GM18508 (cell line): Measurements from ENCODE around the gene LAGE3.
A peak's percentile ranks its signal among the peaks of the same experiment; 100 is the strongest.

ENCODE experiments used
- ATAC-seq: cut with Tn5 transposase; IDR thresholded peaks from one replicate; pipeline ENCODE4 v1.9.1; 2021; ENCODE audit warnings: moderate number of reproducible peaks; ENCODE audit not compliant: insufficient read depth, unreplicated experiment

LAGE3 gene, protein sequence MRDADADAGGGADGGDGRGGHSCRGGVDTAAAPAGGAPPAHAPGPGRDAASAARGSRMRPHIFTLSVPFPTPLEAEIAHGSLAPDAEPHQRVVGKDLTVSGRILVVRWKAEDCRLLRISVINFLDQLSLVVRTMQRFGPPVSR

DNA sequence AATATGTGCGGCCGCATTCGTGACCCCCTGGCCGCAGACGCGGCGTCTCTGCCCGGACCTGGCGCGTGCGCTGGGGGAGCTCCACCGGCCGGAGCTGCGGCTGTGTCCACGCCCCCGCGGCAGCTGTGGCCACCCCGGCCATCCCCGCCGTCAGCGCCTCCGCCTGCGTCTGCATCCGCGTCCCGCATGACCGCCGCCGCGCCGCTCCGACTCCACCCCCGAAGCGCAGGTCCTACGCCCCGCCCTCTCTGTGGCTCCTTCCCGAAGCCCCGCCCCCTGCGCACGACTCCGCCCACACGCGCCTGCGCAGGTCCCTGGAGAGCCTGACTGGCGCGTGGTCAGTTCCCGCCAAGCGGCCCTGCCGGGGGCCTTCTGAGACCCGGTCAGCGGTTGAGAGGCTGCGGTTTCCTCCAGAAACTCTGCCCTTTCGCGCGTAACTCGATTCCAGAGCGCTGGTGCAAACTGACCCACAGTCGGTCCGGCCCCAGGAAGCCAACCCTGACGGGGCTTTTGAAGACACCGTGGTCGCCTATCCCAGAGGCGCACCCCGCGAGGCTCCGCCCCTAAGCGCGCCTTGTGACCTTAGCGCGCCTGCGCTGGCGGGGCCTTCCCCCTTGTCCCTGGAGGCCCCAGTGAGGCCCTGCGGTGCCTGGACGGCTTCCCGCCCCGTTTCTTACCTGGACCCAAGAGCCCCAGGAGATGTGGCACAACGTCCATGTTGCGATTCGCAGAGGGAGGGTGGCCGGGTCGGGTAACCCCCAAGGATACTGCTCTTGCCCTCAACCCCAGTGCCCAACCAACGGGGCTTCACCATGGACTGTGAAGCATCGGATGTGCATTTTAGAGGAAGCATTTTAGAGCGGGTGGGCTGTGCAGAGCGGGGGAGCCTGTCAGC is at the start of gene LAGE3:
TSS of gene LAGE3 (minus strand) at position 554 of the 895 bp plus-strand sequence. CDS start at position 188, 366 bp downstream.
- no peak for ATAC-seq

DNA sequence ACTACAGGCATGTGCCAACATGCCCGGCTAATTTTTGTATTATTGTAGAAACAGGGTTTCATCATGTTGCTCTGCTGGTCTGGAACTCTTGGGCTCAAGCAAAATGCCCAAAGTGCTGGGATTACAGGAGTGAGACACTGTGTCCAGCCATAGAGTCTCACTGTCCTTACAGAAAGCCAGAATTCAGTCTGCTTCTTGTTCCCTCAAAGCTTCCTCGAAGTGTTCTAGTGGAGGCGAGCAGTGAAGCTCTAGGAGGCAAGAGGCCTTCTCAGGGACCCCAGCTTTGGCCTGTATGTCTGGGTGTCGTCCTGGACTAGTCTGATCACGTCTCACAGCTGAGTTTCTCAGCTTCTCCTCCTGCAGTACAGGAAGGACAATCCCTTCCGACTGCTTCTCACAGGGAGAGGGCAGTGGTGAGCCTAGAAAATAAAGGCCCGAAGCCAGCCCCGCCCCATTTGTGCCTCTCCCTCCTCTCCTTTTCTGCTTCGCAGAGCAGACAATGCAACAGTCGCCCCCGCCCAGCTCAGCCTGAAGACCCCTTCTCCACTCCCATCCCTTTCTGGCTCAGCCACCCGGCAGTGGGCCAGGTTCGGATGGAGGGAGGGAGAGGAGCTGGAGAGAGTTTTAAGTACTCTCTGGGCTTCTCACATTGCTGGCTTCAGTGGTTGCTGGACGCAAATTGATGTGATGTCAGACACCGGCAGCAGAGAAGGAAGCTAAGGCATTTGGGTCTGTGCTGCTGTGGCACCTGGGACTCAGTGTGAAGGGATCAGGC is 48.0 kb upstream of the LAGE3 start:
- no peak for ATAC-seq

DNA sequence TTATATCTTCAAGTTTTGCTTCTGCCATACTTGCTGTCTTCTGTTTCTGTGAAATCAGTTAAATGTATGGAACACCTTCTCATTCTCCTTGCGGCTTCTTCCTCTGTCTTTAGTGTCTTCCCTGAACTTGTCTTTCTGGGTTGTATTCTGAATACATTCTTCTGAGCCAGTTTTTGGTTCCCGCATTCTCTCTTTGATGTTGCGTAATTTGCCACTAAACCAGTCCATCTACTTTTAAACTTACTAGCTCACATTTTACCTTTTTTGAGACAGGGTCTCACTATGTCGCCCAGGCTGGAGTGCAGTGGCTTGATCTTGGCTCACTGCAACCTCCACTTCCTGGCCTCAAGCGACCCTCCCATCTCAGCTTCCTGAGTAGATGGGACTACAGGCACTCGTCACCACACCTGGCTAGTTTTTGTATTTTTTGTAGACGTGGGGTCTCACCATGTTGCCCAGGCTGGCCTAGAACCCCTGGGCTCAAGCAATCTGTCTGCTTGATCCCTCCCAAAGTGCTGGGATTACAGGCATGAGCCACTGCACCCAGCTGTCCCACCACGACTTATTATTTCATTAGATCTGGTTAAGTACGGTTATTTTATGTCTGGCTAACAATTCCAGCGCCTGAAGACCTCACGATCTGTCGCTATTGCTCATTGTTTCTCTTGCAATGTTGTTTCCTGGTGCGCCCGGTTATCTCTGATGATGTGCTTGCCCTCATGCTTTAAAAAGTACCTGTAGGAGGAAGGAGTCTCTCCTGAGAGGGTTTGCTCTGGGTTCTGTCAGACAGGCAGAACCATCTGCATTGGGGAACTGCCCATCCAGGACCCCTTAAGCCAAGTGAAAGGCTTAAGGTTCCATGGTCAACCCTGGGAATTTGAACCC is 46.8 kb upstream of the LAGE3 start:
- no peak for ATAC-seq

DNA sequence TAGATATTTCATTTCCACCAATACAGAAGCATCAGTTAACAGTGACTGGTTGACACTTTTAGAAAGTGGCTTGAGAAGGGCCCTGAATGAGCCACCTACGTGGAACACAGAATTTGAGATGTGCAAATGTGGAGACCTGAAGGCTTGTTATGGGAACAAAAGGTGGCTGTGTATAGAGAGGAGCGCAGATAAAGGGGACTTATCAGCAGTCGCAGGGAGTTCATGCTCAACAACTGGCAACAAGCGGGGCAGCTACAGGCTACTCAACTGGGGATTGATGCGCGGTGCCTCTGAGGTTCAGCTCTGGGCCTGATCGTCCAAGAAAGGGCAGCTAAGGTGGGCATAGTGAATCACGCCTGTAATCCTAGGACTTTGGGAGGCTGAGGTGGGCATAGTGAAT is 40.3 kb upstream of the LAGE3 start:
- no peak for ATAC-seq

DNA sequence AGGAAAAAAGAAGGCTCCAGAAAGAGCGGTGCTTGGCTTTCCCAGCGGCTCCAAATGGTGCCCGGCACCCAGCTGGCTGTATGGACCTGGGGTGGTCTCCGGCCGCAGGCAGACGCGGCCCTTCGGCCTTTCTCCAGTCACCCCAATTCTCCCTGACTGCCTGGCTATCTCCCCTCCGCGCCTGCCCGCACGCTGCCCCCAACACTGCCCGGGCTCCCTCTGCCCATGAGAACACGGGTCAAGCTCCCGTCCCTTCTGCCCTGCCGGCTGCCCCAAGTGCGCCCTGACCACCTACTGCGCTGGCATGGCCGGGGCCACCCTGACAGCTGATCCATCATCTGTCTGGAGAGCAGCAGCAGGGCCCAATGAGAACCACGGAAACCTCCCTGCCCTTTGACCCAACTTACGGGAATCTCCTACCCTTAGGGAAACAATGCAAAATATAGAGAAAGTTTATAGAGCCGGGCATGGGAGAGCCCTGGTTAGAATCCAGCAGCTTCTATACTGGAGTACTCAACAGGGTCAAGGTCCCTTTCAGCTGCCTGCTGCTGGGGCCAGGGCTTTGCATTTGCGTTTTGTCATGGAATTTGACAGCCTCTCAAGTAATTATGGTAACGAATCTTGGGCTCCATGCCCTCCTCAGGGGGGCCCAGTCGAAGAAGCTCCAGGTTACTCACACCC is 38.2 kb upstream of the LAGE3 start:
- no peak for ATAC-seq

DNA sequence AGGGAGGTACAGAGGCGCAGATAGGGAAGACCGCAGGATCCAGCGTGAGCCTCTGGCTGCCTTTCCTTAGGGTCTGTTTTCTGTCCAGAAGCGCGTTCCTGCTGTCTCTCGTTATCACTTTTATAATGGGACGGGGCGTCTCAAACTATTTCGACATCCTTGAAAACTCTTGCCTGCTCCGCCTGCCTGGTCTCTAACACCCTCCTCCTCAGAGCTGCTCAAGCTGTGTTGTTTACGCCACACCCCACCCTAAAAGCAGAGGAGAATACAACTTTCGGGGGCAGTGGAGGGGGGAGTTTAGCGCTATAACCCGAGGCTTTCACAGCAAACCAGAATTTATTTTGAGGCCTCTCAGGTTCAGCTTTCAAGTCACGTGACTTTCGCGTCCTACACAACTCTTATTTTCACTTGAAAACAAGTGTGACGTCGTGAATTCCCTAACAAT is 37.6 kb upstream of the LAGE3 start:
- ATAC-seq = no peak

DNA sequence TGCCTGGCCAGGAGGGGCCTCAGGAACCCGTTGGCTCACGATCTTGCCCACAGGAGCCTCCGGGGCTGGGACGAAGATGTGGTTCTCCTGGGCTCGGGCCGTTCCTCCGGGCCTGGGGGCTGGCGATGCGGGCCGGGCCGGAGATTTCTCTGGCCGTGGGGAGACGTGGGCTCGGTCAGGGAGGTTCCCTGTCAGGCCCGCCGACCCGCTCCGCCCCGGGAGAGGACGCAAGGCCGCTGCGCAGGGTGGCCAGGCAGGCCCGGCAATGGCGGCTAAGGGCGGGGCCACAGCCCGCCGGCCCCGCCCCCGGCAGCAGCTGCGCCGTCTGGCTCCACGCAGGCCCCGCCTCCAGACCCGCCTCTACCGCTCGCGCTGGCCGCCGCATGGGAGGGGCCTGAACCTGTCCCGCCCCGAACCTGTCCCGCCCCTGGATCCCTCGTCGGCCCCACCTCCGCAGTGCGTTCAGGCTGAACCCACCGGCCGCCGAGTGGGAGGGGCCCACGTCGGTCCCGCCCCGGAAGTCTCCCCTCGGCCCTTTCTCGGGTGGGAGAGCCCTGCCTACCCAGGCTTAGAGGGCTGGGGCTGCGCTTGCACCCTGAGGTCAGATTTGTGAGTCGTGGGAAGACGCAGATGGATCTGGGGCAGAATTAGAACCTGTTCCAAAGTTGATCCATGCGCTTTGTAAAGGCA is 37.0 kb upstream of the LAGE3 start, which contains the start of gene FAM3A:
TSS of gene FAM3A (minus strand) at position 267 of the 690 bp plus-strand sequence. CDS start 460 bp downstream, outside the sequence.
- peak; percentile 51 for ATAC-seq

DNA sequence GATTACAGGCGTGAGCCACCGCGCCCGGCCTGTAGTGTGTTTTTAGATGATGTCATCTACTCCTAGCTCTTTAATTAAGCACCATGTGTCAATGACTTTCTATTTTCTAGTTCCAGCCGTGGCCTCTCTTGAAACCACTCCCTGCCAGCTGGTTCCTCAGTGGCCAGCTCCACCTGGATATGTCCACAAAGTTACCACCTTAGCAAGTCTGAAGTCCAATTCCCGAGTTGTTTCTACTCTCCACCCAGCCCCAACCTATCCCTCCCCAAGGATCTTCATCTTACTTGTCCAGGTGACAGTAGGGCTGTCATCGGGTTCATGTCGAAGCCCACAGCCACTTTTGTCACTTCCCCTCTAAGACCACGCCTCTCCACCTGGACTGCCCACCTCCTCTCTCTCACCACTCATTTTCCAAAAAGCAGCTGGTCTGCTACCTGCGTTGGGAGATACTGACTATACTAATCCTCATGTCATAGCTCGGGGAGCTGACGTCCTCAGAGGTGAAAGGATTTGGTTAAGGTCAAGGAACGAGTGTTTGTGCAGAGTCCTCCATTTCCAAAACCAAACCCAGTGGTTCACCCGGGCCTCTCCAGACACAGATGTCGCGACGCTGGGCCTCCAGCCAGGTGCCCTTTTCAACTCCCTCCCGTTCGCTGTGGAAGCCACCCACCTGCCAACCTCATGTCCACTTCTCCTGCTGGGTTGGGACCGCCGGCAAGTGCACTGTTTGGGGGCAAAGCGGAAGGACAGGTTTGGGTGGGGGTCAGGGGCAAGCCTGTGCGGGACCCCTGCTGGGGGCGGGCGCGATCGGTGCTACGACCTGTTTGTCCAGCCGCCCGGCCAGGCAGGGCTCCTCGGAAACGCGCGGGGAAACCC is 36.2 kb upstream of the LAGE3 start:
- no peak for ATAC-seq

DNA sequence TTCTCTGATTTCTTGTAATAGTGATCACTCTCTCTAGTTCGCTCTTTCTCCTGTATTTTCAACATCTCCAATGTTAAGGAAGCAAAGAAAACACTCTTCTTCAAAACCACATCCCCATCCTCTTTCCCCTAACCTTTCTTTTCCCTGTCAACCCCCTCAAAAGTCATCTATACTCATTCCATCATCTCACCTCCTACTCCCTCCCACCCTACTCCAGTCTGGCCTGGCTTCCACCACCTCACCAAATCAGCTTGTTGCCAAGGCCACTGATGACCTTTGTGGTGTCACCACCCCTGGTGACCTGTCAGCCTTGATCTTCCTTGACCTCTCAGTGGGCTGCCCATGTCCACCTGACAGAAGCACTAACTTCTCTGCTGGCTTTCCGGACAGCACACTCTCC is 34.6 kb upstream of the LAGE3 start:
- ATAC-seq = no peak

DNA sequence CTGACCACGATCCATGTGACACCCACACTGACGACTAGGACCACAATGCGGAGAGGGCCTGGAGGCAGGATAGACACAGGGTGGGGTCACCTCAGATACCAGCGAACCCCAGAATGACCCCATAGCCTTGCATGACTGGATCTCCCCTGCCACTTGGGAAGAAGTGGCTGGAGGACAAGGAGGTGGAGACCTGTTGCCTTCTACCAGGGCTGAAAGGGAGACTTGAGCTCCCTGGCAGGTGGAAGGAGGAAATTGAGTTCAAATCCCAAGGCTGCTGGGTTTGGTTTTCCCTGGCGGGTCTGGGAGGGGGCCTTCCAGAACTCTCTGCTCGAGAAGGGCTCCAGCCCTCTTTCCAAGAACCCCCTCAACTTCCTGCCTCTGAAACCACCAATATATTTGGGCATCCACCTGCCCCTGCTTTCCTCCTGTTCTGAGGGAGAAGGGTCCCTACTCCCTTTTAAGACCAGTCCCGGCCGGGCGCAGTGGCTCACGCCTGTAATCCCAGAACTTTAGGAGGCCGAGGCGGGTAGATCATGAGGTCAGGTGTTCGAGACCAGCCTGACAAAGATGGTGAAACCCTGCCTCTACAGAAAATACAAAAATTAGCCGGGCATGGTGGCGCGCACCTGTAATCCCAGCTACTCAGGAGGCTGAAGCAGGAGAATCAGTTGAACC is 33.9 kb upstream of the LAGE3 start:
- no peak for ATAC-seq

DNA sequence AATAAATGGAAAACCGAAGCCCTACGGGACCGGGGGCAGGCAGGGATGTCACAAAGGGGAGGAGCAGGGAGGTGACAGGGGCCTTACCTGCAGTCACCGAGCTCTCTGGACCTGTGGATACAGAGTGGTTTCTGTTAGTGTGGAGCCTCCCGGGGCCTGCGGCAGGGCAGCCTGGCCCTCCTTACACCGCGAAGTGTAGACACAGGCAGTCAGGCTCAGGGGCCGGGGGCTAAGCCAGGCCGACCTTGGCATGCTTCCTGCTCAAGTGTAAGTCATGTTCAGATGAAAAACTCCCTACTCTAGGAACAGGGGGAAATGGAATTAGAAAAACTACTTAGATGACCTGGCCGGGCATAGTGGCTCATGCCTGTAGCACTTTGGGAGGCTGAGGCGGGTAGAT is 32.7 kb upstream of the LAGE3 start:
- no peak for ATAC-seq

DNA sequence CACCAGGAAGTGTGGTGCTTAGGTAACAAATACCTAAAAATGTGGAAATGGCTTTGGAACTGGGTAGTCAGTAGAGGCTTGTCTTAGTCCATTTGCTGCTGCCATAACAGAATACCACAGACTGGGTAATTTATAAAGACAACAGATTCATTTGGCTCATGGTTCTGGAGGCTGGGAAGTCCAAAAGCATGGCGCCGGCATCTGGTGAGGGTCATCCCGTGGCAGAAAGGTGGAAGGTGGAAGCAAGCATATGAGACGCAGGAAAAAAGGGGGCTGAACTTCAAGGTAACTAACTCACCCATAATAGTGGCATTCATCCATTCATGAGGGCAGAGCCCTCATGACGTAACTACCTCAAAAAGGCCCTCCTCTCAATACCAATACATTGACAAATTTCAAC is 30.4 kb upstream of the LAGE3 start:
- ATAC-seq = no peak

DNA sequence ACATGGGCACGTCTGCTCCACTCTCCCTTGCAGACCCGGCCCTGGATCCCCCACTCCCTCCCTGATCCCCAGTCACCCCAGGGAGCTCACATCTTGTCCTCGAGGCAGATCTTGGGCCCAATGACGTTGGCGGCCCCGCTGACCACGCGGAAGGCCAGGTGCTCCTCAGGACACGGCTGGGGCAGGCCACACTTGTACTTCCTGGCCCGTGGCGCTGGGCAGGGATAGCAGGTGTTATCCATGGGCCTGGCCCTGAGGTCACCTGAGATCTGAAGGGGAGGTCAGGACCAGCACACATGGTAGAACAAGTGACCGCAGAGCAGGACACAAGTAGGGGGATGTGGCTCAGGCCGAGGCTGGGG is 29.3 kb upstream of the LAGE3 start:
- no peak for ATAC-seq

DNA sequence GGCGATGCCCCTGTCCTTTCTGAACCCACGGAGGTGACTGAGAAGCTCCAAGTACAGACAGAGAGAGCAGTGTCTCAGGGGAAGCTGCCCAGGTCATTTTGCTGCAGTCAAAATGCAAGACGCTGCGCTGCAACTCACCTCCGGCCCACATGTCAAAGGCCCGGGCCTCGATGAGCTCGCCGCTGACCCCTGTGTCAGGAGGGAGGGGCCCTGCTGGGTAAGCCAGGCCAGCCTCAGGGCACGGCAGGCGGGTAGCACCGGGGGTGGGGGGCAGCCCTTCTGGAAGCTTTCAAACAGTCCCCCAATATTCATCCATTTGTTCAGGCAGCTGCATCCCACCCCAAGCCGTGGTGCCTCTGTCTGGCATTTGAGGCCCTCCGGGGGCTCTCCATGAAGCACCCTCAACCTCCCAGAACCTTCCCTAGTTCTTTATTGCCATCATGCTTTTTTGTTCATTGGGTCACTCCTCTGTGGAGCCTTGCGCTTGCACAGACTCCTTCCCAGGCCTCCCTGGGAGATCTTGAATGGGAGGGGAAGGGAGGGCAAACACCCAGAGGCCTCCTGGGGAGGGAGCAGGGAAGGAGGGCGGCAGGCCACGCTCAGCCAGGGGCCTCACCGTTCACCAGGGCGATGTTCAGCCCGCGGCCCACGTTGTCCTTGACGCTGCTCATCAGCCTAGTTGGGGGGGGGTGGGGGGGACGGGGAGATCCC is 28.7 kb upstream of the LAGE3 start:
- ATAC-seq = no peak

DNA sequence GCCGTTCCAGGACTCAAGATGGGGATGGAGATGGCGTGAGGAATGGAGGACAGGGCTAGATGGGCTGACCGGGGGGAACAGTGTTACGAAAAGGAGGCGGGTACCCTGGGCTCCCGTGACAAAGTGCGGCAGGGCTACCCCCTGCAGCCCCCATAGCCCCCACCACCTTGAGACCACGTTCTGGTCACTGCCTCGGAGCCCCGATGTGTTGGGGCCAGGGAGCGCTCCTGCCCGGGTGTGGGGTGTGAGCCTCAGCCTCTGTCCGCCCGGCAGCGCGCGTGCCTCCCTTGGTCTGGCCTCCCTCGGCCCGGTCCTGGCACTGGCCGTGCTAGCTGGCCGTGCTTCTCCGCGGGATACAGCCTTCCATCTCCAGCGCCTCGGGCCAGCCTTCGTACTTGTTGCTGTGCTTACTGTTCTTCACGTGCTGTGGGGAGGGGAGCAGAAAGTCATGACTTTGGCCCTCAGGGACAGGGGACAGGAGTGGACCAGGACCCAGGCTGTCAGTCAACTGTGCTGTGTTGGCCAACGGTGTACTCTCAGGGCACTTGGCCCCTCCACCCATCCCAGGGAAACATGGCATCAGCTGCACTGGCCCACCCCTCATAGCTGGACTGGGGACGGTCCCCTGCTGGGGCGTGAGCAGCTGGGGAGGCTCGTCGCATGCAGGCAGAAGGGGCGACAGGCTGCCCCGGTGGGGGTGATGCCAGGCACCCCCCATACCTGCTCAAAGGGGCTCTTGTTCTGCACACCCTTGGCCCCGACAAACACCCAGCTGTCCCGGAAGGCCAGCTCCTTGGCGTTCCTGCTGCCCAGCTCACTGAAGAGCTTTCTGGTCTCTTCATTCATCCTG is 27.6 kb upstream of the LAGE3 start:
- ATAC-seq = no peak

DNA sequence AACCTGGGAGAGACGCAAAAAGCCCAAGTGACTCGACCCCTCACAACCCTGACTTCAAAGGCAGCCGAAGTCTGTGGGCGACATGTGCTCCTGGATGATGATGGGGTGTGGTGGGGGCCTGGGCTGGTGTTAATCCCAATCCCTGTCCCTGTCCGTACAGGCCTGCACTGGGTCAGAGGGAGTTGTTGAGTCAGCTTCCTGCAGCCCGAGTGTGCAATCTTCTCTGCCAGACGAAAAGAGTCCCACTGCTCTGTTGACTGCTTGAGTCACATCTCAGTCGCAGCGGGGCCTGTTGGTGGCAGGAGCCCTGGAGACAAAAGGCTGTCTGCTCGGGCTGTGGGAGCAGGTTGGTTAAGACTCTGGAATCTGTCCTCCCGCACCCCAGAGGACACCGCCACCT is 26.7 kb upstream of the LAGE3 start:
- no peak for ATAC-seq
